ENCODE measurements around the gene TMEM151B.

Gene TMEM151B

DNA sequence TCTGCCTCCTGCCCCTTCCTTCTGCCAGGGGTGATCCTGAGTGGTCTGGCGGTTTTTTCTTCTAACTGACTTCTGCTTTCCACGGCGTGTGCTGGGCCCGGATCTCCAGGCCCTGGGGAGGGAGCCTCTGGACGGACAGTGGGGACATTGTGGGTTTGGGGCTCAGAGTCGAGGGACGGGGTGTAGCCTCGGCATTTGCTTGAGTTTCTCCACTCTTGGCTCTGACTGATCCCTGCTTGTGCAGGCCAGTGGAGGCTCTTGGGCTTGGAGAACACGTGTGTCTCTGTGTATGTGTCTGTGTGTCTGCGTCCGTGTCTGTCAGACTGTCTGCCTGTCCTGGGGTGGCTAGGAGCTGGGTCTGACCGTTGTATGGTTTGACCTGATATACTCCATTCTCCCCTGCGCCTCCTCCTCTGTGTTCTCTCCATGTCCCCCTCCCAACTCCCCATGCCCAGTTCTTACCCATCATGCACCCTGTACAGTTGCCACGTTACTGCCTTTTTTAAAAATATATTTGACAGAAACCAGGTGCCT lies 36.6 kb upstream of the TMEM151B start:
- no peak for DNase-seq

DNA sequence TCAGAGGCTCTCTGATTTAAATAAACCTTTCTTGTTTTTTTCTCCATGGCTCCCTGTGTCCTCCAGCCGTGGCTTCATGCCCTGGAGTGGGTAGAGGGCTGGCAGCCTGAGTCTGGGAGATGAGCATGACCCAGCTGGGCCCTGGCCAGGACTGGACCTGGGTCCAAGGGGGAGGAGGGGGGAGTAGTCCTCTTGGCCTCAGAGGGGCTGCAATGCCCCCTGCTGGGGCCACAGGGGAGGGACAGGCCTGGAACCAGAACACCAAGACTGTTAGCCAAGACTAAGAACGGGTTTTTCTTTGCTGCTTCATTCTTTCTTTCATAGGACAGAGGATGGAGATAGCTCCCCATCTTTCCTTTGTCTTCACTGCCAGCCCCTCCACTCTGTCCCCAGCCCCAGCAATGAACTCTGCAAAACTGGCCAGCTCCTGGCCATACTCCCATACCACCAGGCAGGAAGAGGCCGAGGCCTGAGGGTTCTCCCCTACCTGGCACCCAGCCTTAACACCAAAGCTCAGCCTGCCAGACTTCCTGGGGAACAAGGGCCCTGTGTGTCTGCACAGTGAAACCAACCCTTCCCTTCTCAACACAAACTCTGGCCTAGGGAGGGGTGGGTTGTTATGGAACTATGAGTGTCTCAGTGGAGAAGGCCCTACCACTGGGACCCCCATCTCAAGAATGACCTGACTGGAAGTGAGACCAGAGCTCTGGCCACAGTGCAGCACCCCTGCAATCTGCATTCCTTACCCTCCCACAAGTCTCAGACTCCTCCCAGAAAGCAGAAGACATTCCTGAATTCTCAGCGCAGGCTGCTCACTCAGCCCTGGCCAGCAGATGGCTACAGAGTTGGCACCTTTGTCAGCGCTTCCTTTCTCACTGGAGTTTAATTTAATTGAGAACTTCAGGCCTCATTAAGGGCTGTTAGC lies 35.9 kb upstream of the TMEM151B start:
- DNase-seq, result peak; percentile 51 to 54 (median 53)

- DNase-seq, result no peak
Observed at GRCh38 chr6:44235269-44235668, 35.0 kb upstream of the TMEM151B start.

- peak in 2 of 3 donors; percentile 38 to 44 for DNase-seq
Observed at GRCh38 chr6:44235891-44236516, 34.2 kb upstream of the TMEM151B start.

GRCh38 chr6:44237021-44237812 lies 33.0 kb upstream of the TMEM151B start:
- DNase-seq, result peak; percentile 96 to 98 (median 96)

DNA sequence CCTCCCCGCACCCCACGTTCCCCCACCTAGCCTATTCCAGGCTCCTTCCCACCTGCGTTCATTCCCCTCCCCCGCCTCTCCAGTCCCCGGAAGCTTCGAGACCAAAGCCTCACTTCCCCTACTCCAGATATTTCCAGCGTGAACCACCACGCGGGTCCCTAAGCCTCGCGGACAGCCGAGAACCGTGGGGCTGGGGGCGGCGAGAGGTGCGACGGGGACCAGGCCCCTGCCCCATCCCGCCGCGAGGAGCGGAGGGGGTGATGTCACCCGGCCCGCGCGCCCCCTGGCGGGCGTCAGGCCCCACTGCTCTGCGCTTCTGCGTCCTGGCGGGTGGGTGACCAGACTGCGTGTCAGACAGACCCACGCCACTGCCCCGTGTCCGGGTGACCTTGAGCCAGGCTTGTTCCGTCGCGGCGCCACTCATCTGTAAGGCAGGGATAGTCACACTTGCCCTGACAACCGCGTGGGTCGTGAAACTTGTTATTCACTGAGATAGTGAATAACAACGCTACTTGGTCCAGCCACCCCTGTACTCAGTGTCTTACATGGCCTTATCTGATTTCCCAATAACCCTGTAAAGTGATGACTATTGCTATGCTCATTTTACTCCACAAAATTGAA lies 32.3 kb upstream of the TMEM151B start:
- peak; percentile 86 to 94 (median 90) for DNase-seq

DNA sequence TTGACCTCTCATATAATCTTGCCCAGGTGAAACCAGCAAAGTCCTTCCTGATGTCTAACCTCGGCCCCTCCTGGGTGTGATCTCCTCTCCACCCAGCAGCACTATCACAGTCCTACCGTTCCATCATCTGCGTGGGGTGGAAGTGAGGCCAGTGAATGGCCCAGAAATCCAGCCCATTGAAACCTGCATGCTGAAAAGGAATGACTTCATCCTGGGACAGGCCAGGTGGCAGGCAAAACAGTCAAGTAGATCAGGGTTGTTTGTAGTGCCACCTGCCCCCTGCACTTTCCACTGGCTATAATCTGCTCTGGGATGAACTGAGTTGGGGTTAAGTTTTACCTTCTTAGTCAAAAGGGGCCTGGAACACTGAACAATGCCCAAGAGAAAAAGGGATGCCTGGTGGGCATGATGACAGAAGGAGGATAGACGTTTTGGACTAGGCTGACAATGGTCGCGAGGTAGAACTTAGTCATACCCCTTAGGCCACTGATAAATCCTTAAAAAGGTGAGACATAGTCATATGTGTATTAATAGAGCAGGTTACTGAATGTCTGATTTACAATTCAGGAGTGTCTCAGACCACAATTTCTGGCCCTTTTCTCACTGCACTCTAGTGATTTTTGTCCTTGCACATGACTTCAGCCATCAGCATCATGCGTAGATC lies 31.4 kb upstream of the TMEM151B start:
- DNase-seq, result no peak

DNA sequence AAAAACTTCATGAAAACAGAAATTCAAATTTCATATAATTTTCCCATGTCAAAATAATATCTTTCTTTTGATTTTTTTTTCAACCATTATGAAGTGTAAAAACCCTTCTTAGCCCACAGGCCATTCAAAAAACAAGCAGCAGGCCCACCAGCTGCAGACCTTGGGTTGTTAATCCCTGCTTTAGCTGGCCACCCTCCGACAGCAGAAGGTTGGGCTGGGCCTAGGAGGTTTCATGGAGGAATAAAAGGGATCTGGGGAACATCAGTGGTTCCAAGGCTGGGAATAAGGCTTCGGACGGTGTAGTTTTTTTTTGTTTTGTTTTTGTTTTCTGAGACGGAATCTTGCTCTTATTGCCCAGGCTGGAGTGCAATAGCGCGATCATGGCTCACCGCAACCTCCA lies 26.9 kb upstream of the TMEM151B start:
- DNase-seq, result no peak

DNA sequence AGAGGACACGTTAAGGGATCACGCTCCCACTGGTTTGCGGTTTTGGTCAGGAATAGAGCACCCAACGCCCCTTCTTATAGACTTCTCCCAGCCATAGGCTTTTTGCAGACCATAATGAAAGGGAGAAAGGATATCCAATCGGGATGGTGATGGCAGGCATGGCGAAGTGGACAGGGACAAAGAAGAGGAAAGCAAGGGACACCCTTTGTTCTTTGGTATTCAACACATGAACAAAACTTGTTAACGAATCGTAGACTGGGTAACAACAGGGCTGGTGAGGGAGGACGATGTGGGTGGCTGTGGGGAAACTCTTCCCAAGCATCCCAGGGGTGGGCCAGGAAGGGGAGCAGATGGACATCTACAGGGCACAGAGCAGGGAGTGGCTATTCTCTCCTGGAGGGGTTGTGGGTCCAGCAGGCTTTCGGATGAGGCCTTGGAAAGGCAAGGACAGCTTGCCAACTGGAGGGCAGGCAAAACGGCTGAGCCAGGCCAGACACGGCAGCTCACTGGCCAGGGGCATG lies 24.8 kb upstream of the TMEM151B start:
- DNase-seq, result no peak

GRCh38 chr6:44245912-44246662 lies 24.2 kb upstream of the TMEM151B start:
- peak; percentile 67 to 91 (median 78) for DNase-seq

DNA sequence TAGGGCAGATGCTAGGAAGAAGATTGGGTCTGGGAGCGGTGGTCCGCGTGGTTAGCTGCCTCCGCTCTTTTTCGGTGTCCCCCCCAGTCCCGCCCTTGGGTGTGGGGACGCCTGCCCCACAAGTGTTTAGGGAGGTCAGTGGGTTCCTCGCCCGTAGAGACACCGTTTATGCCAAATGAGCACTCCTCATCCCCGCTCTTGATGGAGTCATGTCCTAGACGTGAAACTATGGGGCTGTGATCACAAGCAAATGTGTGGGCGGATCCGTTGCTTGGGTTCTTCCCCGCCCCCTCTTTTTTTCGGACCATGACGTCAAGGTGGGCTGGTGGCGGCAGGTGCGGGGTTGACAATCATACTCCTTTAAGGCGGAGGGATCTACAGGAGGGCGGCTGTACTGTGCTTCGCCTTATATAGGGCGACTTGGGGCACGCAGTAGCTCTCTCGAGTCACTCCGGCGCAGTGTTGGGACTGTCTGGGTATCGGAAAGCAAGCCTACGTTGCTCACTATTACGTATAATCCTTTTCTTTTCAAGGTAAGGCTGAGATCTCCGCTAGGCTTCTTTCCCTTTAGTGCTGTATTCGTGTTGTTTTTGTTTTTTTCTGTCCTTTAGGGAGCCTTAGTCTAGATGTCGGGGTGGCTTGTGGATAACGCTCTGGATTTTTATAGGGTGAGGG lies 23.4 kb upstream of the TMEM151B start, which contains the start of gene HSP90AB1:
Gene HSP90AB1 (plus strand): TSS at position 439 of the 675 bp plus-strand sequence. CDS start 1,529 bp downstream, outside the sequence.
- DNase-seq, result peak; percentile 96 to 97 (median 97)

DNA sequence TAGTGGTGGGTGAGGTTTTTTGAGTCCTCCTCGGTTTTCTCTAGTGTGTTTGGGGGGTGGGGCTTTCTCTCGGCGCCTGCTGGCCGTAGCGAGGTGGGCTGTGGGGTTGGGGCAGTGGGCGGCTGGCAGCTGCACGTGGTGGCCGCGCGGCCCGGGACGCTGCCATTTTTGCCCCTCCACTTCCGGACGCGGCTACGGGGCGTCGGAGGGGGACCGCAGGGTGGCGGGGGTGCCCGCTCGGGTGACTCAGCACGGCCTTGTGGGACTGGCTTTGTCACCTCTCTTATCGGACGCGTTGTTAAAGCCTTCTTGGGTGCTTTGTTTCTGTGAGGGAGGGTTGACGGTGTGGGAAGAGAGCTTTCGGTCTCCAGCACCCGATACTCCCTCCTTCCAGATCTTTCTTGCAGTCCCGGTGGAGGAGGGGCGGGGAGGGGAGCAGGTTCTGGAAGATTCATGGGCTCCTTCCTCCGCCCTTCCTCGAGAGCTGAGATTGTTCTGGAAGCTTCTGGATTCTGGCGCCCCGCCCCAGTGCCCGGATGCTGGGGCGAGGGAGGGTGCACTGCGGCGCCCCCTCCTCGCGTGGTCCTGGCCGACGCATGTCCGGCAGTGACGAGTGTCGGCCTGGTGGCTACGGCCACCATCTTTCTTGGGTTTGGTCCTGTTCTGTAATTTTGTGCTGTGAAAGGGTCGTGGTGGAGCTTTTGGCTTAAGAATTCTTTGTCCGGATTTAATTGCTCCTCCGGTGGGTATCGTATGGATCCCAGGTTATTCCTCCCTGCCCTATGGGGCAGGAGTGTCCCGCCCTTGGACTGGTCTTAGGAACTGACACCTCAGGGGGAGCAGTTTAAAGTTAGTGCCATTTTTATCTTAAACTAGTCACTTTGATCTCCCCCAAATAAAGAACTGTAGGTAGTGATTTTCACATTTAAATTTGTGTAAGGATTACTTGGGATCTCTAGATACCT lies 22.6 kb upstream of the TMEM151B start:
- peak; percentile 91 to 95 (median 92) for DNase-seq

DNA sequence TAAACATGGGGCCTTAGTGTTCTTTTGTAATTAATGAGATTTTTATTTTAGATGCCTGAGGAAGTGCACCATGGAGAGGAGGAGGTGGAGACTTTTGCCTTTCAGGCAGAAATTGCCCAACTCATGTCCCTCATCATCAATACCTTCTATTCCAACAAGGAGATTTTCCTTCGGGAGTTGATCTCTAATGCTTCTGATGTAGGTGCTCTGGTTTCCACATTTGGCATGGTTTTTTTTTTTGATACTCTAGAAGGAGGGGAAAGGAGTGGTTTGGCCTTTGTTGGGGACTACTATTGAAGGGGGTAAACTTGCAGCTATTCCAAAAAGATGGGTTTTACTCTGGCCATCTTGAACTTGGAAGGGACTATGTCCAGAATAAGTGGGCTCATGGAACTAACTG lies 21.7 kb upstream of the TMEM151B start:
- DNase-seq, result no peak

- DNase-seq, result no peak
Observed at GRCh38 chr6:44249082-44249748, 21.0 kb upstream of the TMEM151B start.

- DNase-seq, result no peak
Observed at GRCh38 chr6:44250067-44250717, 20.1 kb upstream of the TMEM151B start.

- no peak for DNase-seq
Observed at GRCh38 chr6:44250718-44251123, 19.5 kb upstream of the TMEM151B start.

Data from suppressor macrophage treated with lipopolysaccharide for 1 hour (primary cell).